Sciatic nerve (tissue), 2 donors: ENCODE results near the gene NKX3-2. TPM values are rescaled to one million over a fixed set of nuclear protein-coding genes. Genes with fewer than 3 reads are reported as not detected.

Experiments used
- ATAC-seq: fragments of 200-7000 bp; cut with Tn5 transposase; one replicate; pipeline ENCODE4 v1.9.1; 2020; ENCODE audit warnings: mild to moderate bottlenecking, moderate library complexity
- DNase-seq: peaks from one replicate; pipeline ENCODE4 v3.0.0-alpha.2; 2020; ENCODE audit warnings: low spot score
- intact Hi-C: fragments of 100-400 bp; cut with DNase I; formaldehyde crosslinking; loops from one replicate; pipeline ENCODE4 v1.14.2; 2022
- total RNA-seq: library from RNA; stranded (reverse); fragmentation: NEBNext Ultra II Directional; extraction: Animal tissue kit (Norgen Biotek cat#: 25700); gene quantifications from one replicate; pipeline ENCODE4 v1.2.1, GENCODE V29; 2021
- donor health status: DM: no; HTN: no; CAD: no.
- donor health status: DM: no; HTN: no; CAD: no.

The NKX3-2 gene
- total RNA-seq, 1 donor from 2014 or later: not detected

- no peak for ATAC-seq
- DNase-seq: no peak
- intact Hi-C loops: no loop called here
Observed at GRCh38 chr4:13522282-13523104, 21.8 kb downstream of the NKX3-2 start.

DNA sequence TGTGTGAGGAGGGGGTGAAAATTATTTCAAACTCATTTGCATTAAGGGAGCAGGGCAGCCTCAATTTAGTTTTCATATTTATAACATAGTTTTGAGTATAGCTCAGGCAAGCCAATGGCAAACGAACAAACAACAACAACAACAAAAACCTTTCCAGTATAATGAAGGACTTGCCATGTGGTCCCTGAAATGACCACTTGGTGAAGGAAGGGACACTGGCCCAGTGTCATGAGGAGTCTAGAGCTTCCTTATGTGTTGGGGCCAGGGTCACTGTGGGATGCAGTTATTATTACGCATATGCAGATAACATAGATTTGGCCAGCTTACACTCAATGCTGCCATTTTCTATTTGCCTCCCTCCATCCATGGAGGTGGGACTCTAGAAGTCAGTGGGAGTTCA lies 23.3 kb downstream of the NKX3-2 start:
- intact Hi-C loops: no loop called here
- no peak for ATAC-seq

DNA sequence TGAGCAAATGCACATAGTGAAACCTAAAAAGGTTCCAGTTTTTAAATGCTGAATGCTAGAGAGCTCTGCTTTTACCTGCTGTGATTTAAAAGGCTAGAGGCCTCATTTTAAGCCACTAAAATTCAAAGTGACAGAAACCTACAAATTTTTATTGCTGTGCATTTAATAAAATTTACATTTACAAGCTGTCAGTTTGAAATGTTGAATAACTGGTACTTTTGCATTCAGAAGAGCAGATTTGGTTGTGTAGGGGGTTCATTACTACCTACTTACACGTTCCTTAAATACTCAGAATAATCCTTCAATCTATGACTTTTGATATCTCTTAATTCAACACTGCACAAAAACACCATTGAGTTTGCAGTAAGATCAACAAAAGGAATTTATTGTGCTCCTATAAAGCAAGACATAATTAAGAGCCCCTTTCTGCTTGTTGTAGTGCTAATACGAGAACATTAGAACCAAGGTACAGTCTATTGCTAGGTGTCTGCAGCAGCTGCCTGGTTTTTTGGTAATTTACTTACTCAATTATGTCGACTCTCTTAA lies 27.9 kb downstream of the NKX3-2 start:
- DNase-seq (no peak), ATAC-seq (no peak)
- intact Hi-C loops: no loop called here

More for the DNA sequence above, 23.3 kb downstream of the NKX3-2 start:
- no peak for DNase-seq

- no peak for DNase-seq
- intact Hi-C loops: no loop called here
Observed at GRCh38 chr4:13515268-13515667, 29.0 kb downstream of the NKX3-2 start.

GRCh38 chr4:13514722-13515121 lies 29.6 kb downstream of the NKX3-2 start:
- DNase-seq (no peak), ATAC-seq (no peak)
- intact Hi-C loops: no loop called here

More at GRCh38 chr4:13515268-13515667, 29.0 kb downstream of the NKX3-2 start:
- no peak for ATAC-seq

- no peak for ATAC-seq
Observed at GRCh38 chr4:13511101-13511500, 33.2 kb downstream of the NKX3-2 start.

DNA sequence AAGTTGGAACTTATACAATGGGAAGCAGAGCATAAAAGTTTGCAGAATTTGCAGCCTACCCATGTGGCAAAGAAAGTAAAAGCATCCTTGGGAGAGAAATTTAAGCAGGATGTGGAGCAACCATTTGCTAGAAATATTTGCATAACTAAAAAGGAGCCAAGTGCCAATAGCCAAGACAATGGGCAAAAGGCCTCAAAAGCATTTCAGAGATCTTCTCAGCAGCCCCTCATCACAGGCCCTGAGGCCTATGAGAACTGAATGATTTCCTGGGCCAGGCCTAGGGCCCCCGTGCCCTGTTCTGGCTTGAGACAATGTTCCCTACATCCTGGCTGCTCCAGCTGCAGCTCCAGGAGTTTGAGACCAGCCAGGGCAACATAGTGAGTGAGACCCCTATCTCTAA lies 34.9 kb downstream of the NKX3-2 start:
- intact Hi-C loops: no loop called here
- no peak for DNase-seq
- no peak for ATAC-seq

More at GRCh38 chr4:13511101-13511500, 33.2 kb downstream of the NKX3-2 start:
- intact Hi-C loops: no loop called here
- no peak for DNase-seq

GRCh38 chr4:13504374-13504773 lies 39.9 kb downstream of the NKX3-2 start:
- intact Hi-C loops: no loop called here
- DNase-seq (no peak), ATAC-seq (no peak)

- DNase-seq: no peak
- intact Hi-C loops: no loop called here
Observed at GRCh38 chr4:13498469-13498868, 45.8 kb downstream of the NKX3-2 start.

GRCh38 chr4:13496605-13497004 lies 47.7 kb downstream of the NKX3-2 start:
- no peak for ATAC-seq
- intact Hi-C loops: no loop called here
- no peak for DNase-seq

More at GRCh38 chr4:13498469-13498868, 45.8 kb downstream of the NKX3-2 start:
- ATAC-seq: no peak

DNA sequence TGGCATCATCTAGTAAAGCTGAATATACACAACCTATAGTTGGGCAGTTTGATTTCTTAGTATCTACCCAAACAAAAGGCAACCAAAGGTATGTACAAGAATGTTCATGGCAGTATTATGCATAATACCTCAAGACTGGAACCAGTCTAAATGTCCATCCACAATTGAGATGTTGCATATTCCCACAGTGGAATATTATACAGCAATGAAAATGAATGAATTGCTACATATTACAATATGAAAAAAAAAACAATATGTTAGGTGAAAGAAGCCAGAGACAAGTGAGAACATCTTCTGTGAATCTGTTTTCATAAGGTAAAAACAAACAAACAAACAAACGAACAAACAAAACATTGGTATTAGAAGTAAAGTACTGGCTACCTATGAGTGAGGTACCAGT lies 48.6 kb downstream of the NKX3-2 start:
- no peak for ATAC-seq
- no peak for DNase-seq
- intact Hi-C loops: no loop called here

- DNase-seq (no peak), ATAC-seq (no peak)
Observed at GRCh38 chr4:13493793-13494192, 50.5 kb downstream of the NKX3-2 start.

GRCh38 chr4:13492747-13493146 lies 51.6 kb downstream of the NKX3-2 start:
- intact Hi-C loops: no loop called here
- no peak for DNase-seq
- no peak for ATAC-seq

More at GRCh38 chr4:13493793-13494192, 50.5 kb downstream of the NKX3-2 start:
- intact Hi-C loops: no loop called here

Other genes with a start within 250 kb of the NKX3-2 start
- gene RAB28, start 60.2 kb downstream of the NKX3-2 start, total RNA-seq: 25.0 TPM
- gene BOD1L1, start 83.2 kb upstream of the NKX3-2 start, total RNA-seq: 55.2 TPM